ENCODE measurements around the gene NME3.

- TF ChIP-seq GATA2 (IDR thresholded peaks at IDR 0.05; ENCODE audit: low read depth, low read length) (no peak), GATA3 (IDR thresholded peaks at IDR 0.05; ENCODE audit: low read depth, low read length) (no peak)
These were observed 15.1 kb upstream of the NME3 start for GRCh38 chr16:1786242-1787055.
